ENCODE results near the gene PHF5A.

The PHF5A gene

GRCh38 chr22:41468381-41469217 is at the start of gene PHF5A, which contains the start of gene ACO2:
PHF5A (minus strand) TSS chr22:41468692; CDS start chr22:41468653, 39 bp downstream.
ACO2 (plus strand) TSS chr22:41469117; CDS start chr22:41469147, 30 bp downstream.
- DNase-seq, result peak; percentile 92

GRCh38 chr22:41518048-41518347 is 49.5 kb upstream of the PHF5A start:
- no peak for DNase-seq

- DNase-seq, result no peak
Observed at GRCh38 chr22:41517172-41518047, 48.9 kb upstream of the PHF5A start.

- DNase-seq, result no peak
Observed at GRCh38 chr22:41516462-41516861, 48.0 kb upstream of the PHF5A start.

- DNase-seq, result no peak
Observed at GRCh38 chr22:41513391-41513790, 44.9 kb upstream of the PHF5A start.

- DNase-seq, result peak; percentile 17
Observed at GRCh38 chr22:41512421-41513194, 44.1 kb upstream of the PHF5A start.

GRCh38 chr22:41511521-41511968 is 43.1 kb upstream of the PHF5A start:
- DNase-seq, result no peak

GRCh38 chr22:41508770-41509170 is 40.3 kb upstream of the PHF5A start:
- DNase-seq, result no peak

- no peak for DNase-seq
Observed at GRCh38 chr22:41507330-41508063, 39.0 kb upstream of the PHF5A start.

GRCh38 chr22:41505511-41506220 is 37.2 kb upstream of the PHF5A start:
- no peak for DNase-seq

- DNase-seq, result no peak
Observed at GRCh38 chr22:41504816-41505215, 36.3 kb upstream of the PHF5A start.

GRCh38 chr22:41504397-41504796 is 35.9 kb upstream of the PHF5A start:
- DNase-seq, result no peak

GRCh38 chr22:41501209-41501608 is 32.7 kb upstream of the PHF5A start:
- DNase-seq, result no peak

- no peak for DNase-seq
Observed at GRCh38 chr22:41500303-41500702, 31.8 kb upstream of the PHF5A start.

- no peak for DNase-seq
Observed at GRCh38 chr22:41499624-41500280, 31.3 kb upstream of the PHF5A start.

- DNase-seq, result no peak
Observed at GRCh38 chr22:41498303-41498835, 29.9 kb upstream of the PHF5A start.

- DNase-seq, result no peak
Observed at GRCh38 chr22:41491374-41492100, 23.0 kb upstream of the PHF5A start.

GRCh38 chr22:41488596-41489385 is 20.3 kb upstream of the PHF5A start:
- DNase-seq, result no peak

- no peak for DNase-seq
Observed at GRCh38 chr22:41488076-41488475, 19.6 kb upstream of the PHF5A start.

Data from NCI-H526 treated with DMSO at 0.1 percent for 48 hours (cell line).